Hematopoietic multipotent progenitor cell treated with erythropoietin and hydrocortisone succinate and interleukin-3 and kit ligand, for 15 days (in vitro differentiated cells): ENCODE results near the gene SRGAP2.
A peak's percentile ranks its signal among the peaks of the same experiment; 100 is the strongest.
"Not testable (repeated sequence)": the region's sequence is repeated elsewhere in the genome, so short reads cannot be mapped to it uniquely, and the experiment has no call there.

Source experiments
- DNase-seq: peaks from one replicate; pipeline ENCODE4 v3.0.0-alpha.2; 2015; ENCODE audit warnings: low spot score

Gene SRGAP2

DNA sequence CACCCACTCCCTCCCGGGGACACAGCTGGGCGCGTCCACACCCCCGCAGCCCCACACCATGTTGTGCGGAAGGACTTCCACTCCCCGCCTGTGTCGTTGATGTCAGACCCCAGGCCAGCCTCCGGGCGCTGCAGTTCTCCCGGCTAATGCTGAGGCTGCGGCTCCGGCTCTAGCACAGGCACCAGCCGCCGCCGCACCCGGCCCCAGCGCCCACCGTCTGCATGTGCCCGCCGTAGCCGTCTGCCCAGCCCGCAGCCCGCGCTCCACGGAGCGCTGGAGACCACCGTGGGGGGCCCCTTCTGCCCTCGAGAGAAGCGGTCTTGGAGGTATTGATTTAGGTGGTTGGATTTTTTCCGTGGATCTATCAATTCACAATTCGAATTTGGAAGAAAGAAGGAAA, 2.2 kb downstream of the SRGAP2 start:
- DNase-seq = not testable (repeated sequence)

DNA sequence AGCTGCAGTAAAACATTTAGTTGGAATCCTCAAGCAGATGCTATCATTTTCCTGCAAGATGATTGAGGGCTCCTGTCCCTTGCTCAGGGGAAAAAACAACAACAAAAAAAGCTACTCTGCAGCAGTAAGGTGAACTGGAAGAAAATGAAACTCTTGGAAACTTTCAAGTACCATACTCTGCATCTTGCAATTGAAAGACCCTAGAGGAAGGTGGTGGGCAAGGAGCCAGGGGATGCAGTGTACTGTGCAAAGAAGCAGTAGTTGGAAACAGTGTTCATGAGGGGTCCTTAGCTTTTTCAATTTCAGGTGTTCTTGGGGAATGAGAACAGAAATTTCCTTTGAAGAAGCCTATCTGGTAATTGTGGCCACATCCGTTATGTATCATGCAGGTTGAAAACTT, 7.5 kb downstream of the SRGAP2 start:
- DNase-seq = not testable (repeated sequence)

DNA sequence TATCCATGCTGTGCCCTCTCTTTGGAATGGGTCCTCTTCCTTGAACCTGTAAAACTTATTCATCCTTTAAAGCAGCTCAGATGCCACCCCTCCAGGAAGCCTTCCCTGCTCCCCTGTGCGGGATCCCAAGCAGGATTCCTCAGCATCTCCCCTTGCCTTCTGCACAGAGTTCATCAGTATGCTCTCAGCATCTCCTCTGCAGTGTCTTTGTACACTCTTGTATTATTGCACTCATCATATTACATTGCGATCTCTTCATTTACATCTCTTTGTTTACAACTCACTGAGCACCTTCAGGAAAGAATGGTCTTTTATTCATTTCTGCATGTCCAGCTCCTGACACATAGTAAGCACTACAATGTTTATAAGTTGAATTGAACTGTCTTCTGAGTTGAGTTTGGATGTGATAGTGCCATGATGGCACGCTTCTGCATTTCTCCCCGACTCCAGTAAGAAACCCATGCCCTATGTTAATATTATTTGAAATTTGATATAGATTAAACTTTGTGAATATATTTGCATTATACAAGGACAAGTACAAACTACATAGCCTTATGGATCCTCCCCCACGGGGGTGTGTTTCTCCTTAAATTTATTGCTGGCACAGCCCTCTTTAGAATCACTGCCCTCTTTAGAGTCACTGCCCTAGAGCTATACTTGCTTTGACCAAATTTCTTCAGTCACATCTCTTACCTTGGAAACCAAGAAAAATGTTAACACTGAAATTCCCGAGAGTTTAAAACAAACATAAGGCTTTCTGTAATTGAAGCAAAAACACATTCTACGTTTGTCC, 12.5 kb downstream of the SRGAP2 start:
- not testable (repeated sequence) for DNase-seq

DNA sequence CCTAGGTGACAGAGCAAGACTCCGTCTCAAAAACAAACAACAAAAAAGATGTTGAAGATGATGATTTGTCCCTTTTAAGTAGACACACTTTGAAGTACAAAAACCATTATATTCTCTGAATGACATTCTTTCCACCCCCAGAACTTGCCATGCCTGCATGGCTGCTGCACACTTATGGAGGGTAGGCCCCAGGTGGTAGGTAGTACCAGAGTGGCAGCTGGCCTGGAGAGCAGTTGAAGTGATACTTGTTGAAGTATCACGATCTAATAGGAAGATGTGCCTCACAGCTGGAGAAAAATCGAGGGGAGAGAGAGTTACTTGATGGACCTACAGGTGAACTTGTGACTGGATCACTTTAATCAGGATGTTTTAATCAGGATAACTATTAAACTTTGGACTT, 14.9 kb downstream of the SRGAP2 start:
- not testable (repeated sequence) for DNase-seq

DNA sequence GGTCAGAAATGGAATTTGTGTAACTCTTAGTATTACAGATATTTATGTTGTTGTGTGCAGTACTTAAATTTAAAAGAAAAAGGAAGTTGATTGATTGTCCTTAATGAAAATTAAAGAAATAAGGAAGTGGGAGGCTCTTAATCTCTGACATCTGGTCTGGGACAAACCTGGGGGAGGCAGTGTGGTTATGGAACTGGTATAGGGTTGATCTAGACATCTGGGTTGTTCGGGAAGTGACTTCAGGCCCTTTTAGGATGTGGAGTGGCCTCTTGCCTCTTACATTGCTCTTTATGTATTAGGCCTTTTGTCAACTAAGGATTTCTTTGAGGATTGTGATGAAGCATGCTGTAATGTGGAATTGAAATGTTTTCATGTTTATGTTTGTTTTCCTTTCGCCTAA, 15.4 kb downstream of the SRGAP2 start:
- not testable (repeated sequence) for DNase-seq

DNA sequence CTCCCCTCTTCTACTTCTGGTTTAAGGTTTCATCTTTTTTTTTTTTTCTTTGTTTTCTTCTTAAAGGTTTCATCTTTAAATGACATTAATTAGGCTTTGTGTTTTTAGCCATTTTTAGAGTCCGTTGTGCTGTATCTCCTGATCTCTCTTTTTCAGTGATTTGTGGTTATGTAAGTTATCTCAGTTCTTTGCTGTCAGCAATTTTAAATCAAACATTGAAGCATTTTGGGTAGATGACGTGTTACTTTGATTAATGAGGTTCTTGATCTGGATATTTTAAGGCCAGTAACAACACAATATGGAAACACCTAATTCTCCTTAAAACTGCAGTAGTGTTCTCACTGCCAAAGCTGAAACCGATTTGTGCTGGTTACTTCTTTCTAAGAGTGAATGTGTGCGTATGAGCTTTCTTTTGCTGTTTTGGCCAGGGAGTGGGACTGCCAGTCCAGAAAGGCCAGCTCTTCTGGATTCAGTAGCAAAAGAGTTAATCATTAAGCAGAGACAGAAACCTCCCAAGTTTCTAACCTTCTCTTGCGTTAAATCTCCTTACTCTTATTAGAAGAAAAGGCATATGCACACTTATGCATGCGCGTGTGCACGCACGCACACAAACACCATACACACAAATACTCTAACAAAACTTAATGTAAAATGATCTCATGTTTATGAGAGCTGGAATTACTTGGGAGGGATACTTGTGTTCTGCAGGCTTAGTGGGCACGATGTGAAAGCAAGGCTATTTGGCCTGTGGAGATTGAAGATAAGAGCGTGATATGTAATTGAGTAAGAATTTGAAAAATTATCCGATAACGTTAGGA, 16.4 kb downstream of the SRGAP2 start:
- DNase-seq = not testable (repeated sequence)

DNA sequence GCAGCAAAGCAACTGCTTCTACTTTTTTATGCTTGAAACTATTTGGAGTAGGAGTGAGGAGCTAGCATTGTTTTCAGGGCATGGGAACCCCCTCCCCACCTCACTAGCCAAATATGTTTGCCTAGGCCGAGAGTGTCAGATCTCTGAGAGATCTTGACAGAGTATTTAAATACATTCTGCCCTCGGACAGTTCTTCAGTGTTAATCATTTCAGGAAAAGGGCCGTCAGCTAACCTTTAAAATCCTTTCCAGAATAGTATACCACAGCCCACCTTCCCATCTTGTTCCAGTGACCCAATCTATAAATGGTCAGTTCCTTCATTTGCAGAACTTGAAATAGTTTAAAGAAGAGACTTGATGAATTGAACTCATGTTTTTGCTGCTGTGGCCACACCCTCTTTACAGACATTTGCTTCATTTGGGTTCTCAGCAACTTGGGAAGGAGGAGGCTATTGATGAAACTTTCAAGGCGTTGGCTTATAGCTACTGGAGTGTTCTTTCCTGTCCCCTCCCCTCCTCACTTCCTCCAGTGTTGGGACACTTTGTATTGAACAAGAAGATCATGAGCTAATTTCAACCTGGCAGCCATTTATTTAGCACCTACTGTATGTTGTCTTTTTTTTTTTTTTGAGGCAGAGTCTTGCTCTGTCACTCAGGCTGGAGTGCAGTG, 17.1 kb downstream of the SRGAP2 start:
- not testable (repeated sequence) for DNase-seq

DNA sequence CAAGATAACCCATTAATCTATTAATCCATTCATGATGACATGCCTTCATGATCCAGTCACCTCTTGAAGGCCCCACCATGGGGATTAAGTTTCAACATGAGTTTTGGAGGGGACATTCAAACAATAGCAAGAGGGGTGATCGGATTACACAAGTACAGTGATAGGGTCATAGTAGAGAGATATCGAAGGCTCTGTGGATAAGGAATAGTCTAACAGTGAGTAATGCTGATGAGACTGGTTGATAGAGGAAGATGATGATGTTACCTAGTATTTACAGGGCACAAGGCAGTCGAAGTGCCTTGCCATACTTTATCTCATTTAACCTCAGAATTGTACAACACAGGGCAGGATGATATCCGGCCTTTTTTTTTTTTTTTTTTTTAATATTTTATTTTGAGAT, 18.2 kb downstream of the SRGAP2 start:
- not testable (repeated sequence) for DNase-seq

DNA sequence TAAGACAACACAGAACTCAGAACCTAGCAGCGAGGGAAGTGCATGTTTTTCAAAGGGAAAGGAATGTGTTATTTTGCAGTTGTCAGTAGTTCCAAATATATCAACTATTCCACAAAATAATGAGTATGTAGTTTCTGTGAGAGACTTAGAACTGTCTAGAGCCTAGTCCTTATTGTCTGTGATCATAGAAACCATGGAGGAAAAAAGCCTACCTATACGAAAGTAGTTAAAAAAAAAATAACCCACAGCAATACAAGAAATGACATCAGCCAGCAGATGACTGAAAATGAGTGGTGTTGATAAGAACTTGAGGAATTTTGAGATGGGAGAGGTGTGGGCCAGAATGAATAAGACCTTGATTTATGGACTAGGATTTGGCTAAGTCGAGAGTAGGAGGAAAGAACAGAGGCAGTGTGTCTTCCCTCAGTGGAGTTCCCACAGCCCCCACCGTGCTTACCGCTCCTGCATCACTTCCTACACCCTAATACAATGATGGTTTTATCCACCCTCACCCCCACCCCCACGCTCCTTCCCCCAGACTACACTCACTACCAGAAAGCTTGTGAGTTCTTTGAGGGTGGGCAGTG, 20.9 kb downstream of the SRGAP2 start:
- not testable (repeated sequence) for DNase-seq

DNA sequence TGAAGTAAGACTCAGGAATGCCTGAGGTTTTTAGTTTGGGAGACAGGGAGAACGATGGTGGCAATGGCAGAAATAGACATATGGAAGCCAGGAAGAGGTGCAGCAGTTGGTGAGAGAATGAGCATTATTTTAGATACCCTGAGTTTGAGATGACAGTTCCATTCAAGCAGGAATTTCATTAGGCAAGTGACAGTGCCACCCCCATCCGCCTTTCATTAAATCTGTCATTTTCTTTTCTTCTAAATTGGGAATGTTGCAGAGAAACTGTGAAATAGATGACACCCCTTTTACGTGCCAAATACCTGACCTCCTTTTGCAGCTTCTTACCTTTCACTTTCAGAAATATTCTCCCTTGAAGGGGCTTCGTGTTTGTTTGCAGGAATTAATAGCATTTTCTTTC, 22.0 kb downstream of the SRGAP2 start:
- not testable (repeated sequence) for DNase-seq

DNA sequence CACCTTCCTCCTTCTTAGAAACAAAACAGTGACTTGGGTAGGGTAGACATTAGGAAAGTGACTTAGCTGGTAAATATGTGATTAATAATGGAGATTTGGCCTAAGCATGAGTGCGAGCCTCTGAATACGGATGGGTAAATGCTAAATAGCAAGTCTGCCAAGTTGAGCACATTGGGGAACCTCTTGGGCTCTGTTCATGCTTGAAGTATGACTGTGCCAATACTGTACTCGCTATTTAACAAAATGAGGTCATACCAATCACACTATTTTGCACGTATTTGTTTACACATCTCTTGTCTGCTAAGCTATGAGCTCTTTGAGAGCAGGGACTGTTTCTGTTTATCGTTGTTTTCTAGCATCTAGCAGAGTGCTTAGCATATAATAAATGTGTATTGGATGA, 23.5 kb downstream of the SRGAP2 start:
- not testable (repeated sequence) for DNase-seq

DNA sequence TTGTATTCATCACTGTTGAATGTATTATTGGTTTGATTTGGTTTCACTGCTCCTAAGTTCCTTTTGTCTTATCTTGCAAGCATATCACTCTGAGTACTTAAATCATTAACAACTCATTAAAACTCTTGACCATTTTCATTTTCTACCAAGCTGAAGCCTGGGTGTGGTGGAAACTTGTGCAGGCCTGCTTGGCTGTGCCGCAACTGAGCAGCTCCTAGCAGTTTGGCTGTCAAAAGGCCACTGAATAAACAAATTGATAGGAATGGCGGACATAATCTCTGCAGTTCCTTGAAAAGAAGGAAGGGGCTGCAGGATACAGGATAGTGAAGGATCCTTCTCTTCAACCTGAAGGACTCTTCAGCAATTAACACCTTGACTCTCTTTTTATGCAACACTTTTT, 25.9 kb downstream of the SRGAP2 start:
- DNase-seq = not testable (repeated sequence)

DNA sequence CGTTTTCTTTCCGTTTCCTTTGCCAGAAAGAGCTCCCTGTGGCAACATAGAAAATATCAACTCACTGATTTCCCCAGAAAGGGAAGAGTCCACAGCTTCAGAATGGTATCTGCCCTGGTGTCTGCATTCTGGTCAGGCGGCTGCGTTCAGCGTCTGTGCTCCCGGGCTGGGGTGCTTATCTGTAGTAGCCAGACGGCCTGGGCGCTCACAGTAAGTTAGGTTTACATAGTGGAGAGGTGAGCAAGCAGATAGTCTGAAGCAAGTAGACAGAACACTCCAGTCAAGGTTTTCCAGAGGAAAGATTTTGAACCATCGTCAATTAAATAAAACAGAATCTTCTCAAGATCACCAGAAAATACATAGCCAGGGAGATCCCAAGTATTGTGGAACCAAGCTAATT, 28.6 kb downstream of the SRGAP2 start:
- DNase-seq = peak; percentile 77

DNA sequence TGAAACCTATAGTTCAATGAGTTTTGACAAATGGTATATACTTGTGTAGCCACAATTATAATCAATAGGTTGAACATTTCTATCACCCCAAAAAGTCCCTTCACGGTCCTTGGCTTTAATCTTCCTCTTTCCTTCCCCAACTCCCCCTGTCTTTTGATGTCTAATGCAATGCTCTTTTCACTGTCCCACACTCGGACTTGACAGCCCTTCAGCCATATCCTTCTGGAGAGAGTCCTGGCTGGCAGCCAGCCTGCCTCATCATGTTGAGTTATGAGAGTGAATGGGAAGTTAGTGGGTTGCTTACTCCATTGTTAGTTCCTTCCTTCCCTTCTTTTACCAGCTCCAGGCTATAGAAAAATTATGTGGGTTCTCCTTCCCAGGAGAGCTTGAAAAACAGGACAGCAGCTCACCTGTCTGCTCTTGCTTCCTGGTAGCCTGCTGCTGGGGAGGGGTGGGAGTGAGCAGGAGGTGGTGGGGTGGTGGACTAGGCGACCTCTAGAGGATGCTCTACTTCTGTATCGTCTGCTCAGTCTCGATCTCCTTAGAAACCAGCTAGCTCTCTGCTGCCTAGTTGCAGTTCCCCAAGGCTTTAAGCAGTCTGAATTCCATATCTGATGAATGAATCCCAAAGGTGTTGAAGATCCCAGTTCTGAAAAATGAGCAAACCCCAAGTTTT, 29.8 kb downstream of the SRGAP2 start:
- not testable (repeated sequence) for DNase-seq

DNA sequence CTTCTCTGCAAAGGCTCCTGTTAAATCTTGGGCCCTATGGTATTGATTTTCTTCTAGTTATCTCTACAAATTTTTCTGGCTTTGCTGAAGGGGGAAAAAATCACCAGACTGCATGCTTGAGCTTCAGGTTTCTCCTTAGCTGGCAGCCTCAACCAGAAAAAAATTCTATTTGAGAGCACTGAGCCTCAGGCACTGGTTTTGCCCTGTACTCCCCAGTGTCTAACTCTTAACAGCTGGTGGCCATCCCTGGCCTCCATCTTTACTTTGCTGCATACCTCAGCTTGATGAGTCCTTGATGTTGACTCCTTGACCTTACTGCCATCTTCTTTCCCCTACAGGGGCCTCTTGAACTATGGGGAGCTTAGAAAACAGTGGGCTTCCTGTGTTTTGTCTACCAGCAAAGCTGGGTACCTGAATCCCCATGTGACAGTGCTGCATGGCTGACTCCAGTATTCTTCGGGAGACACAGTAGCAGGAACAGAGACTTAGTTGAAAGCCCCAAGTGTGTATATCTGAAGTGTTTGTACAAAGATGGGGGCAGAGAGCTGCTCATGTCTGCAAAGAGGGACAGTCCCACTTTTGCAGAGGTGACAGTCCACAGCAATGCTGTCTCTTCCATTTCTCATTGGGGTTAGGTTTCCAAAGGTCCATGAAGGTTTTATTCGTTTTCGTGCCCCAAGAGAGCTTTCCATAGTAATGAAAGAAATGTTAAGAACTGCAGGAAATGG, 31.0 kb downstream of the SRGAP2 start:
- DNase-seq = not testable (repeated sequence)

DNA sequence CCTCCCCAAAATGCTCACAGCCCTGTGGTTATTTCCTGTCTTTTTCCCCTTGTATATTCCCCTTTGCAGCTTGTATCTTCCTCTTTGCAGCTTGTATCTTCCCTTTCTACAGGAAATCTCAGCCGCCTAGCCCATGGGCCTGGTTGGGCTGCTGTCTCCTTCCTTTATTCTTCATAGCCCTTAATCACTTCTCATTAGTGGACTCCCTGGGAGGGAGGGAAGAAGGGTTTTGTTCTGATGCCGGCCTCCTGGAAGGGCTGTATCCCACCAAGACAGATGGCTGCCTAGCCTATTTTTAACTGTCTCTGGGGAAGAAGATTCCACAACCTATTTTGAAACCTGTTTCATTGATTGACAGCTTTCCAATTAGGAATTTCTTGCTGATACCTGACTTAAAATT, 31.8 kb downstream of the SRGAP2 start:
- DNase-seq = not testable (repeated sequence)

DNA sequence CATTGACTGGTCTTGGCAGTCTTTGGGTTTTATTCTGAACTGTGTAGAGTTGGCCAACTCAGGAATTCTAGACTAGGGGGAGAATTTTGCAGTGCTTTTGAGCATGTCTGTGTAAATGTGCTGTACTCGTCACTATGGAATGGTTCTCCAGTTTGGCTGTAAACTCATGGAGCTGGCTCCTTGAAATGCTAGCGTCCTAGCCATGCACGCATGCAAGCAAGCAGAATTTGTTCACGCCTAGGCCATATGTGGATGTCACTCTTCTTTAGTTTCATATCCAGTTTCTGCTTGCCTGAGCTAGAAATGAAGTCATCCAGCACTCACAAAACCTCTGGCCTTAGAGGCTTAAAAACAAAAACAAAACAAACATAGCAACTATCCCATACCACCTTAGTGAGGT, 36.9 kb downstream of the SRGAP2 start:
- not testable (repeated sequence) for DNase-seq

DNA sequence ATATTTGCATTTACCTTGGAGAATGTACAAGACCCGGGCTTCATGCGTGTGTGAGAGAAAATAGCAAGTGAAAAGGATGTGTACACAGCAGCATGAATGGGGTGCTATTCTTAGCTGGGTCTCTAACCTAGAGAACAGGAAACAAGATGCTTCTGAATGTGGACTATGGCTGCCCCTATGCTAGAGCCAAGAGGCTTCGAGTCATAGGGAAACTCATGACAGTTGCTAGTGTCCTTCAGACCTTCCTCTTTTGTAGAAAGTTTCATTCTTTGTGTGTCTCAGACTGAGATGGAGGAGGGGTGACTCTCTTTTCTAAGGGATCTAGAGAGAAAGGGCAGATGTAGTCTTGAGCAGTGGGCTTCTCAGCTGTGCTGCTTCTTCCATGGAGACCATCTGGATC, 40.0 kb downstream of the SRGAP2 start:
- not testable (repeated sequence) for DNase-seq

DNA sequence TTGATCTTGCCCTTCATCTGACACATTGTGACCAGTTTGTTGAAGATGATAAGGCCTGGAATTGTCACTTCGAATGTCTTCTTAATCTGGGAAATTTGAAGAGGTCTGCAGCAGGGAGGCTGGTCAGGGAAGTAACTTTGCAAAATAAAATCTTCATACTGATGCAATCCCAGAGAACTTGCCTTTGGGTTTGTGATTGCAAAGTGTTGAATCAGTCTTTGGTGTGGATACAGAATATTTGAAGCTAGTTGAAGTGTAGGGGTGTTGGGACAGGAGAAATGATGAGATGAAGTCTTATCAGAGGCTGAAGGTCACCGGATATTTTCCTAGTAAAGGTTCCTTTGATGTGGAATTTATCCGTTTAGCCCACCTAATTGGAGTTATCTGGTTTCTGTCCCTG, 42.1 kb downstream of the SRGAP2 start:
- not testable (repeated sequence) for DNase-seq

DNA sequence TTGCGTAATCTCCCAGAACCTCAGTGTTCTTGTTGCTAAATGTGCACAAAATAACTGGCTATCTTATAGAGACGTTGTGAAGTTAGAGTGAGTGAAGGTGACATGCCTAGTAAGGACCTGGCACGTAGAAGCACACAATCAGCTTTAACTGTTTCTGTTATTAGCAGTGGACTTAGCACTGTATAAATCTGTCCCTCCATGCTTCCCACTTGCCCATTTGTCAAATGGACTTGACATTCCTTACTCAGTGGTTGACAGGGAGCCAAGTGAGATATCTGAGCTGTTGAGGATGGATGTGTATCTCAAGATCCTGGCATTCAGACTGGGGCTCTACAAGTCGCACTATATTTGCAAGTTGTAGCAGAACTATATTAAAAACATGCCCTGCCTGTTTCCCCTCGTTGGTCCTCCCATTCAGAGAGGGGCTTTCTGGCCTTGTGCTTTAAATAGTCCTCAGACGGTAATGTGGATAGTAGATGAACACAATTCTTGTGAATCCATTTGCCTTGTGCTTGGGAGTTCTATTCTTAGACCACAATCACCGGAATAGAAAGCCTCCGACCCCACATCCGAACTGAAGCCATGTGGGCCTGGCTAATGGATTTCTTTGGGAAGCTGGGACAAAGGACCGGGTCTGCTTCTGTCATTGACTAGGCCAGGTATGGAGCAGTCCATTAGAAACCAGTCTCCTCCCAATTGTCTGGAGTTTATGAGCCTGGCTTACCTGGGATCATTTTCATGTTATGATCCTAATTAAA, 43.0 kb downstream of the SRGAP2 start:
- not testable (repeated sequence) for DNase-seq
